Dedifferentiated amniotic fluid mesenchymal stem cell (primary cell): ENCODE measurements around the gene GTF2H3.
A peak's percentile ranks its signal among the peaks of the same experiment; 100 is the strongest.

Source experiments
- DNase-seq: peaks from one replicate; pipeline ENCODE4 v3.0.0-alpha.2; 2016; ENCODE audit errors: extremely low spot score

The GTF2H3 gene

DNA sequence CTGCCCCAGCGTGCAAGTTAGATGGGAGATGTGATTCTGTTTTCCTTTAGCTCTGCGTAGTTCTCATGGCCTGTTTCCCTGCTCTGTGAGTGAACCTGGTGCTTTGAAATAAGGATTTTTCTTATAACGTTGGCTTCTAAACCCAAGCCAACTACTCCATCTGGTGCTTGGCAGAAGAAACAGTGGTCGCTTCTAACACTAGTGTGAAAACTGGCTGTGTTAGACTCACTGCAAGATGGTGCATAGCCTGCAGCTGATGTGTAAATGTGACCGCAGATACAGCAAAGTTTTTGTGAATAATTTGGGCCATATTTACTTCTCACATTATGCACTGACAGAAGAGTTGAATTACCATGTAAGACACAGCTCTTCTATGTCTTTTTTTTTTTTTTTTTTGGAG lies 12.2 kb downstream of the GTF2H3 start:
- DNase-seq: no peak

- no peak for DNase-seq
Observed at GRCh38 chr12:123648401-123648800, 14.8 kb downstream of the GTF2H3 start.

DNA sequence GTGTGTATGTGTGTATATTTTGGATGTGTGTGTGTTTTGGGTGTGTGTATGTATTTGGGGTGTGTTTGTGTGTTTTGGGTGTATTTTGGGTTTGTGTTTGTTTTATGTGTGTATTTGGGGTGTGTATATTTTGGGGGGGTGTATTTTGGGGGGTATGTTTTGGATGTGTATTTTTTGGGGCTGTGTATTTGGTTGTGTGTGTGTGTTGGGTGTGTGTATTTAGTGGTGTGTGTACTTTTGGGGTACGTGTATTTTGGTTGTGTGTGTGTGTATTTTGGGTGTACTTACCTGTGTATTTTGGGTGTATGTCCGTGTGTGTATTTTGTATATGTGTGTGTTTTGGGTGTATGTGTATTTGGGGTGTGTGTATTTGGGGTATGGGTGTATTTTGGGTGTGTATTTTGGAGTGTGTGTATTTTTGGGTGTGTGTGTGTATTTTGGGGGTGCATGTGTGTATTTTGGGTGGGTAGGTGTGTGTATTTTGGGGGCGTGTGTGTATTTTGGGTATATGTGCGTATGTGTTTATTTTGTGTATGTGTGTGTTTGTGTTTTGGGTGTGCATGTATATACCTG lies 20.6 kb downstream of the GTF2H3 start:
- no peak for DNase-seq

DNA sequence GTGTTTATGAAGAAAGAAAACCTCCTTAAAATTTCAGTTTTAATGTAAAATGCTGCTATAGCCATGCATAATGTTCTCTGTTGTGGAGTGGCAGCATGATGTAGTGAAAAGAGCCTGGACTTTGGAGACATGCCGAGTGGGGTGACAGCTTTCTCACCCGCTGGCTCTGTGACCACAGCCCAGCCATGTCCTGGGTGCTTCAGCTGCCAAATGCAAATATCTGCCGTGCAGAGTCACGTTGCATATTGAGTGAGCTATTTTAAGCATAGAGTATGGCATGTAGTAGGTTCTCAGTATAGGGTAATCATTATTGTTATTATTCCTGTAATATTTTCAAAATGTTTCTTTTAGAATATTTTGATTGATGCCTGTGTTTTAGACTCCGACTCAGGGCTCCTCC lies 21.8 kb downstream of the GTF2H3 start:
- DNase-seq: no peak

GRCh38 chr12:123656392-123656791 lies 22.8 kb downstream of the GTF2H3 start:
- DNase-seq: no peak

DNA sequence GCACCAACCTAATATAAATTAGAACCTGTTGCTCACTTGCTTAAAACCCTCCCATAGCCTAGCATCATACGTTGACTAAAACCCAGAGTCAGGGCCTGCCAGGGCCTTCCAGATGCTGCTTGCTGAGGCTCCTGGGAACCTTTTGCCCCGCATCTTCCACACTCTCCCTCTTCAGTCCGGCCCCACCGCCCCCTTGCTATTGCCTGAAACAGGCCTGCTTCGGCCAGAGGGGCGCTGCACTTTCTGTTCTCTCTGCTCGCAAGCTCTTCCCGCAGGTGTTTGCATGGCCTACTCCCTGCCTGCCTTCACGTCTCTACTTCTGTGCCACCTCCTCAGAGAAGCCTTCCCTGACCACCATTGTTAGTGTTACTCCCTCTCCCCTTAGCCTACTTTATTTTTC lies 23.6 kb downstream of the GTF2H3 start:
- no peak for DNase-seq

DNA sequence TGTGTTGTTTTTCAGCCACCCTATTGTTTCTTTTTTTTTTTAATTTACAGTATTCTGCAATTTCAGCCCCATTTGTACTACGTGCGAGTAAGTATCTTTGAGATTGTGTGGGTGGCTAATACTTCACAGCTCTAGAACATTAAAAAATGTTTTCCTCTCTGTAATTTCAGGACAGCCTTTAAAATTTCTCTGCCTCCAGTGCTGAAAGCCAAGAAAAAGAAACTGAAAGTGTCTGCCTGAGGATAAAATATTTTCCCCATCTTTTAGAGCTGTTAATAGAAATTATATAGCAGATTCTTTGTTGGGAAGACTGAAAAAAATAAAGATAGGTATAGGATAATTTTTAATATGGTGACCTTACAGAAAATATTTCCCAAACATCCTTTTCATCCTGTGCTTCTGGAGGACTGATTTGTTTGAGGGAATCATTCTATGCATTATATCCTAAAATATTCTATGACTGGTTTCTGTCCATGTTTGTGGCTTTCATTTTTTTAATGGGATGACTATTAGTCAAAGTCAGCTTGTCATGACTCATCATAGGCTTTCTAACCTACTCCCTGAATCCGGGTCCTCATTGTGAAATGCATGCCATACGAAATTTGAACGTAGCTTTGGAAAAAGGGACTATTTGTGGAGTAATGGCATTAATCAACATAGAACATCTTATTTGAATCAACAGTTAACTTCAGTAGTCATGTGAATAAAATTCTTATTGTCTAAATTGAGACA lies 26.5 kb downstream of the GTF2H3 start:
- peak; percentile 87 for DNase-seq

DNA sequence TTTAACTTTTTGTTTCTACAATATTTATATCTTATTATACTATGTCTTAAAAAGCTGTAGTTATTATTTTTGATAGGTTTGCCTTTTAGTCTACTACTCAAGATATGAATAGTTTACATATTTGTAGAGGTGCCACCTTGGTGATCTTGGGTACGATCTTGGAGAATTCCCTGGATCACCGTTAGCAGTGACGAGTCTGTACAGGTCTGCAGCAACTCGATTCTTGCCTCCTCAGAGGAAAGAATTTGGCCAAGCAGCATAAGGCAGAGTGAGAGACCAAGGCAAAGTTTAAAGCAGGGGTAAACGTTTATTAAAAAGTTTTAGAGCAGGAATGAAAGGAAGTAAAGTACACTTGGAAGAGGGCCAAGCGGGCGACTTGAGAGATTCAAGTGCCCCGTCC lies 34.1 kb downstream of the GTF2H3 start:
- DNase-seq: no peak

- peak; percentile 90 for DNase-seq
Observed at GRCh38 chr12:123670882-123671728, 37.5 kb downstream of the GTF2H3 start, which contains the start of gene TCTN2. Gene TCTN2 (plus strand): TSS chr12:123671113. CDS start chr12:123671241, 128 bp downstream.

- DNase-seq: no peak
Observed at GRCh38 chr12:123671876-123672275, 38.2 kb downstream of the GTF2H3 start.

DNA sequence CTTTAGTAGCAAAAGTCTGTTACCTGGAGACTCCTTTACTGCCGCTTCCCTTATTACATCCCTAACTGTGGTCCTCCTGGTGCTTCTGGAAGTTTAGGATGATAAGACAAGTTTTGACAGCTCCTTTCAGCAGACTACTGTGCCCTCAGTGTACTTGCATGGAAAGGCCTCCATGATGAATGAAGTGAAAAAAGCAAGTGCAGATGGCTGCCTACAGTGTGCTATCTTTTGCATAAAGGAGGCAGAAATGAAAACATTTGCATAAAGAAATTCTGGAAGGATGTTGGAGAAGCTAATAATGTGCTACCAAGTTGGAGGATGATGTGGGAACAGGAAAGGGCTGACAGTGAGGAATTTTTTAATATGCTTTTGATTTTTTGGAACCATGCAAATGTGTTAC lies 41.8 kb downstream of the GTF2H3 start:
- no peak for DNase-seq

GRCh38 chr12:123676616-123677320 lies 43.1 kb downstream of the GTF2H3 start:
- DNase-seq: no peak

DNA sequence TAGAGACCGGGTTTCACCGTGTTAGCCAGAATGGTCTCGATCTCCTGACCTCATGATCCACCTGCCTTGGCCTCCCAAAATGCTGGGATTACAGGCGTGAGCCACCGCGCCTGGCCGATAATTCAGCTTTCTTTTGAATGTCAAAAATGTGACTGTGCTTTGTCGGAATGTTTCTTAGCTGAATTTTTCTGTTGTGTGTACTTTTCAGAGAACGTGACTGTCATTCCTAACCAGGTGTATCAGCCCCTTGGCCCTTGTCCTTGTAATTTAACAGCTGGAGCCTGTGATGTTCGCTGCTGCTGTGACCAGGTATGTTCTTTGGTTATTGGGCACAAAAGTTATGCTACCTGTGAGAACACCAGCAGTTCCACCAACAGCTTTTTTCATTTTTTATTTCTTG lies 45.4 kb downstream of the GTF2H3 start:
- no peak for DNase-seq

- no peak for DNase-seq
Observed at GRCh38 chr12:123681605-123682004, 48.0 kb downstream of the GTF2H3 start.

DNA sequence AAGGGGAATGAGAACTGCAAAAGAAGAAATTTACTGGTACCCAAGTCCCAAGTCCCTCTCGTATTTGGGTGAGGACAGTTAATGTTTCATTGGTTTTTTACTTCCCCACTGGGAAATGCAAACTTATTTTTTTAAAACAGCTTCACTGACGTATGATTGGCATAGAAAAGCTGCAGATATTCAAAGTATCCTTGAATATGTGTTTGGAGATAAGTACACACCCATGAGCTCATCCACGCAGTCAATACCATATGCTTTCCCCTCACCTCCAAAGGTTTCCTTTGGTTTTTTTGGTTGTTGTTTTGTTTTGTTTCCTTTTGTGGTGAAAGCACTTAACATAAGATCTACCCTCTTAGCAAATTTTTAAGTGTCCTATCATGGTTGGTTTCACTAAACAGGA lies 50.3 kb downstream of the GTF2H3 start:
- DNase-seq: no peak

- DNase-seq: no peak
Observed at GRCh38 chr12:123686636-123687190, 53.1 kb downstream of the GTF2H3 start.

DNA sequence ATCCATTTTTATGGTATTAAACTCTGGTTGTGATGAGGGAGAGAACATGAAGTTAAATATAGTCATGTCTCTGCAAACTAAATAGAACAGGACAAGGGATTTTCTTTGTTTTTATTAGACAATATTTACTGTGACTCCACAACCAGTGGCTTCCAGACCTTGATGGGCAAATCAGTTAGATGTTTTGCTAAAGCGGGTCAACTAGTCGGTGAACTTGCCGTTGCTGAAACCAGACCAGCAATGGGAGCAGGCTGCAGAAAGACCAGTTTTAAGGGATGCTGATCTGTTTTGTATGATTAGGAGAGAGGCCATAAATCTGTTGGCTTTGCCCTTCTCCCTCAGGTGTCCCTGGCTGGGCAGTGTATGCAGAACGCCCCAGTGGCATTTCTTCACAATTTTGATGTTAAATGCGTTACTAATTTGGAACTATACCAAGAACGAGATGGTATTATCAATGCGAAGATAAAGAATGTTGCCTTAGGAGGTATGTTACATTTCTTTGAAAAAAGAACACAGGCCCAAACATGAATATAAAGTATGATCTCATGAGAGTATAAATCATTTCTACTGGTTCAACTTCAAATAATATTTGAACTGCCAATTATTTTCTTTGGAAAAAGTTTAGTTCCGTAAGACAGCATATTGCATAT lies 56.7 kb downstream of the GTF2H3 start:
- no peak for DNase-seq

DNA sequence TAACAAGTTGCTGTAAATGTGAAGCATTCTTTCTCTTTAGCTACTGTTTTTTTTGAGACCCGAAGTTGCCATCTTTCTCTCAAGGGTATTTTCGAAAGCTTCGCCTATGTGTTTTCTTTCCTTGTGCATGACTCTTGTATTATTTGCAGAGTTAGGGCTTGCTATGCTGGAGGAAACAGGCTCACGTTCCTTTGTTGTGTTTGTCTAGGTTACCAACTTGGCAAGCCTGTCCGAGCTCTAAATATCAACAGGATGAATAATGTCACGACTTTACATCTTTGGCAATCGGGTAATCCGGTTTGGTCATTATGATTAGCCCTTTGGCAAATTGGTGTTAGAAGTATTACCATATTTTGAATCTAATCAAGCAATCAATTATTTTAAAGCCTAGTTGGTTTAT lies 62.6 kb downstream of the GTF2H3 start:
- DNase-seq: no peak

DNA sequence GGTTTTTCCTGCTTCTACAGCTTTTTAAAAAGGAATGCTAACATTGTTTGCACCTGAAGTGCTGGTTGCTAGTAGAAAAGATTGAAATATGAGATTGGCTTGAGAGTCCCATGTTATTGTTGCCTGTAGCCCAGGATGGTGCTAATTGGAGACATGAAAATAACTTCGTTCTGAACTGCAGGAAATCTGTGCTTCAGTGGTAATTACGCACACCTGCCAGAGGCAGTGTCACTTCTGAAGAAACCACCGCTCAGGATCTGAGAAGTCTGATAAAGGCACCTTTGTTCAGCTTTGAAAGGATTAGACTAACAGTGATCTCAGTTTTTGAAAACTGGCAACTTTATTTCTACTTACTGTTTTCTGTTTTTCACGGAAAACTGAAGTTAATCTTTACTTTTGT lies 63.0 kb downstream of the GTF2H3 start:
- DNase-seq: no peak

DNA sequence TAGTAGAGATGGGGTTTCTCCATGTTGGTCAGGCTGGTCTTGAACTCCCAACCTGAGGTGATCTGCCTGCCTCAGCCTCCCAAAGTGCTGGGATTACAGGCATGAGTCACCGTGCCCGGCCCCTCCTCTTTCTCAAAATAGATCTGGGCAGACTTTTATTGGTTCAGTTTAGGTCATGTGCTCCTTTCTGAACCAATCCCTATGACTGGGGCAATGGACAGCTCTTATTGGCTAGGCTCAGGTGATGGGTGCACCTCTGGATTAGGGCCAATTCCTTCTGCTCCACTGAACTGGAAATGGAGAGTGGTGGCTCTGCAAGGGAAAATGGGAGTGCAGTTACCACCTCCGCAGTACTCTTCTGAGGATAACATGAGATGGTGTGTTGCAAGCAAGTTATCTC lies 72.3 kb downstream of the GTF2H3 start:
- no peak for DNase-seq

- no peak for DNase-seq
Observed at GRCh38 chr12:123707466-123707865, 73.8 kb downstream of the GTF2H3 start.
